Stimulated activated CD8-positive, alpha-beta memory T cell treated with anti-CD3 and anti-CD28 coated beads, Interleukin-15, amount 100 ng/mL, for 1 hour (primary cell): ENCODE measurements around the gene PTX4.

ENCODE experiments used
- DNase-seq: peaks from one replicate; pipeline ENCODE4 v3.0.0-alpha.2; 2020; ENCODE audit warnings: low read depth

Gene PTX4

DNA sequence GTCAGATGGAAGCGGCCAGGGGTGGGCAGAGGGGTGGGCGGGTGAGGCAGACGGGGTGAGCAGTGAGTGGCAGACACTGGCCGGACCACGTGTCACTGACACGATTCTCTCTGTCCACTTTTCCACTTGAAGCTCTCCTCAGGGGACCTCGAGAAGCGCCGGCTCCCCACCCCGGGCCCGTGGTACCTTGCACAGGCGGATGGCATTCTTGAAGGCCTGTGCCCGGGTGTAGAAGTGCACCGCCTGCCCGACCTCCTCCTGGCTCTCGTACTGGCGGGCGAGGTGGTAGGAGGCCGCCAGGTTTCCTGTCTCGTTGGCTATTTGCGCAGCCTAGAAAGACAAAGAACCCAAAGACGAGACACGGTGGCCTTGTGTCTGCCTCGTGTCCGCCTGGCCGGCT is 35.6 kb upstream of the PTX4 start:
- DNase-seq, result no peak

DNA sequence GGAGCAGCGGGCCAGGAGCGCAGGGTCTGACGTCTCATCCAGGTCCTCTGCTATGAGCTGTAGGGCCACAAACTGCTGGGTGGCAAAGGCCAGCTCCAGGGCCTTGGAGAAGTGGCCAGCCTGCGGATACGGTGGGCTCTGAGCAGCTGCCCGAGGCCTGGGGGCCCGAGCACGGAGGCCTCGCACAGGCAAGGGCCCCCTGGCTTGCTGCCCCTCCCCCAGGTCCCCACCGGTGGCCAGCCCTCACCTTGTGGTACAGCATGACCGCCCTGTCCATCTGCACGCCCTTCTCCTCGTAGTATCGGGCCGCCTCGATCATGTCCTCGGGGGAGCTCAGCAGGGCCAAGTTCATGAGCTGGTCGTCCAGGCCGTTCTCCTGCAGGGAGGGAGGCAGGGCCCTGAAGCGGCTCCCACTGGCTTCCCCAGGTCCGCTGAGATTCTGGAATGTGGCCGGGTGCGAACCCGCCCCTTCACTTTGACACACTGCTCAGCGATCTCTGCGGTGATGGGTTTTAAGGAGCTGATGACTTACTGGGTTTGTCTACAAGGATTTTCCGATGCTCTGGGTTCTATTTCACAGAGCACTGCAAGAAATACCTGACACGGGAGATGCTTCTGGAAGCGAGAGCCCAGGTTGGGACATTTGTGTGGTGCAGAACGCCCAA is 35.0 kb upstream of the PTX4 start:
- DNase-seq, result no peak

DNA sequence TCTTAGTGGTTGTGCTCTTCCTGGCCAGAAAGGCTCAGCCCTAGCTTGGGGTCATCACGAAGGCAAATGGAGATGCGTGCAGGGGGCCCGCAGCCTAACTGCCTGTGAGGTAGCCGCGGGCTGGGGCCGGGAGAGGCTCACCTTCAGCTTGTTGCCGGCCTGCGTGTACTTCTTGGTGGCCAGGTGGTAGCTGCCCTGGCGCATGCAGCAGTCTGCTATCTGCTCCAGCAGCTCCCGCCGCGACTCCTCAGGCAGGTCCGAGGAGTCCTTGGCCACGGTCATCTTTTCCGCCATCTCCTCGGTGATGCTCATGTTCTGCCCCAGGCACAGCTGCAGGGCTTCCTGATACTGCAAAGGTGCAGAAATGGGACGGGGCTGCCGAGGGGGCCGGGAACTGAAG is 31.7 kb upstream of the PTX4 start:
- DNase-seq, result no peak

DNA sequence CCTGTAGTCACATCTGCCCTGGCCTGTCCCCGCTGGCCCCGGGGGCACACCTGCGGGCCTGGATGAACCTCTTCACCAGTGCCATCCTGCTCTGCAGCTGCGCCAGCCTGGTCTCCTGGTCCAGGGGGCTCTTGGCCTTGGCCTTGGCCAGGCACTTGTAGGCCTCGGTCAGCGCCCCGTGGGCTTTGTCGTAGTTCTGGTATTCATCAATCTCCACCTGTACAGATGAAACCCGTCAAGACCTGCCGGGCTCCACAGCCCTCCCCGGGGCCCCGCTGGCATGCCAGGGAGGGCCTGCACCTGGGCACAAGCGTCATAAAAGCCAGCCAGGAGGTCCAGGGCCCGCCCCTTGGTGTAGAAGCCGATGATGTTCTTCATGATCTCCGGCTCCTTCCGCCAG is 31.1 kb upstream of the PTX4 start:
- DNase-seq, result no peak

DNA sequence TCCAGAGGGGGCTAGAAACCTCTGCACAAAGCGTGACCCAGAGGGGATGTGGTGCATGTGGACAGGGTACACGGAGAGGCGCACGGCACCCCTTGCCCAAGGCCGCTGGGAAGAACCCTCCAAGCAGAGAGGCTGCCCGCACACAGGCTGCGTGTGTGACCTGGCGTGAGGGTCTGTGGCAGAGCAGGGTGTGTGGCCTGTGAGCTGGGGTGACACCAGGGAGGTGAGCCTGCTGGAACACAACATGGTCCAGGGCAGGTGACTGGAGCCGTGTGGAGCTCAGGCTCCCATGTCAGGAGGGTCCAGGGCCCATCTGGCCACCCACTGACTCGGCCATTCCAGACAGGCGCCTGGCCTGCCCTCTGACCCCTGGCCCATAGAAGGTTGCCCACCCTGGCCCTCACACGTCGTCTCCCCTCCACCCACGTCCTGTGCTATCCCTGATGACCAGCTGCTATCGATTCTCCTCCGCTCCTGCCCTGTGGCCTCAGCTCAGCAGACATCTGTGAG is 29.9 kb upstream of the PTX4 start:
- no peak for DNase-seq

DNA sequence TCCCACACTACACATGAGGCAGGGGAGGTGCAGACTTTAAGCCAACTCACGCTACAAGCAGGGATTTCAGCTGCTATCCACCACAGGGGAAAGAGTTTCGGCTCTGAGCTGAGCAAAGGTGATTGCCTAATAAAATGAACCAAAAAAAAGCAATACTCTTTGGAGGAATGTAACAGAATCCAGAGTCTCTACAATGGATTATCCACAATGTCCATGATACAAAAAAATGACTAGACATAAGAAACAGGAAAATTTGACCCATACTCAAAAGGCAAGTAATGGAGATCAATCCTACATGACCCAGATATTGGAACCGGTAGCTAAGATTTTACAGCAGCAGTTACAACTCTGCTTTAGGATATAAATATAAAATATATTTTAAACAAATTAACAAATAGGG is 25.8 kb upstream of the PTX4 start:
- DNase-seq, result no peak

DNA sequence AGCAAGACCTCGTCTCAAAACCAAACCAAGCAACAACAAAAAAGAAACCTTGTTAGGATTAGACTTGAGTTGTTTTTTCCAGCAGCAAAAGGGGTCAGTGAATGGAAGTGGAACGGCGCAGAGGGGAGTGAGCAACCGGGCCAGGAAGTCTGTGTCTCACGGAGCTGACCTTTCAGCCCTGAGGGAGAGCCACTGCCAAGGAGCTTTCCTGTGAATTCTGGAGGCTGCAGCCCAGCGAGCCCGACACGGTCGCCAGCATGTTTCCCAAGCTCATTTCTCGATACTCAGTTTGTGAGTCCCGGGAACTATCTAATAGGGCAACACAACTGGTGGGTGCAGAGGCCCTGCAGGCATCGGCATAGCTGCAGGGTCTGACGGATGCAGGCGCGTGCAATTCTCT is 24.0 kb upstream of the PTX4 start:
- DNase-seq, result no peak

DNA sequence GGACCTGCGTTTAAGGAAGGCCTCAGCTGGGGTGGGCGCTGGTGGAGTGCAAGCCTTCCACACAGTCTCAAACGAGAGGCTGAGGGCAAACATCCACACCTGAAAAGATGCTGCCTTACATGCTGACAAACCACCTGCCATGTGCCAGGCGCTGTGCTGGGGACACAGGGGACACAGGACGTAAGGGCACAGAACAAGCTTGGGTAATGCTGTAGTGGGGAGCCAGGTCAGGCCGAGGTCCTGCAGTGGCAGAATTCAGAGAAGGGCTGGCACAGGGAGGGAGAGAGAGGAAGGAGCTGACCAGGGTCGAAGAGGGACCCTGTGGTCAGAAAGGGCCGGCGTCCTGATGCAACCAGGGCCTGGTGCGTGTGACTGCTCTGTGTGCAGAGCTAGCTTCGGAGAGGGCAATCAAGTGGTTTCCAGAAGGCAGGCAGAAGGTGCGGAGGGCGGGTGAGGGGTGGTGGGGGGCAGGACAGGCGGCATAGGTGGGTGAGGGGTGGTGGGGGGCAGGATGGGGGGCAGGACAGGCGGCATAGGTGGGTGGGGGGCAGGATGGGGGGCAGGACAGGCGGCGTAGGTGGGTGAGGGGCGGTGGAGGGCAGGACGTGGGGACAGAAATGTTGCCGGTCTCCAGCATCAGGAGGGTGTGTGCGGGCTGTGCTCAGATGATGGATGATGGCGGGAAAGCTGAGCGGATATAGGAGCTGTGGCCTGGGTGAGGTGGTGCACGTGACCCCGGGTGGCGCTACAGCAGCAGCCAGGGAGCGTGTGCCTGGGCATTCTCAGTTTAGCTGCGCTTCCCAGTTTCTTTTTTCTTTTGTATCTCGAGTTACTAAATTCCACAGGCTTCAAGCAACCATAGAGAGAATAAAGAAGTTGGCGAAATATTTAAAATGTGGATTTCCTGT is 23.2 kb upstream of the PTX4 start:
- no peak for DNase-seq

DNA sequence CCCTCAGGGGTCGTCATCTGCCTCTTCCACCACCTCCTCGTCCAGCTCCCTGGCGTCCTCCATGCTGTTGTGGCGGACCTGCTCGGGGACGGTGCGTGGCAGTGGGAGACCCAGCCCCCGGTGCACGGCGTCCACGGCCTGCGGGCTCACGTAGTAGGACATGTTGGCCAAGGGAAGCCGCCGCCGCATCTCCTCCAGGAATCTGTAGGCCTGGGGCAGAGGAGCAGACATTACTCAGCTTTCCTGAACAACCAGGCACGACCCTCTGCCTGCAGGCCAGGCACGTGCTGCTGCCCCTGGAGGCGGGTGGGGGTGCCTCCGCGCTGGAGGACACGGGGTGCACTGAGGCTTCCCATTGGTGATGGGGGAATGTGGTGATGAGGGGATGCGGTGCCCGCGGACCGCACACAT is 22.2 kb upstream of the PTX4 start:
- no peak for DNase-seq

DNA sequence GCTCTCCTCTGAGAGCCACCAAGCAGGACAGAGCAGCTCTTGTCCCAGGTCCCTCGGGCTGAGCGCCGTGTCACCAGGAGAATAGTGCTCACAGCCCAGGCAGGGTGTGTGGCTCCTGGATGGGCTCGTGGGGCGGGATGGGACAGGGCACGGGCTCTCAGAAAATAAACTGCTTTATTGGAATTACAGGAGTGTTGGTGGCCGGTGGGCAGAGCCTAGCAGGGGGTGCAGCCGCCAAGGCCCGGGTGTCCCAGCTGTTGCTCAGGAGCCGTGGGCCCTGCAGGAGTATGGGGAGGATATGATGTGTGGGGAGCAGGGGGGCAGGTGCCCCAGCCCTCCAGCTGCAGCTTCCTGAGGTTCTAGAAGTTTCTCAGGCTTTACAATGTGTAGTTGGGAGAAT is 21.5 kb upstream of the PTX4 start:
- no peak for DNase-seq

DNA sequence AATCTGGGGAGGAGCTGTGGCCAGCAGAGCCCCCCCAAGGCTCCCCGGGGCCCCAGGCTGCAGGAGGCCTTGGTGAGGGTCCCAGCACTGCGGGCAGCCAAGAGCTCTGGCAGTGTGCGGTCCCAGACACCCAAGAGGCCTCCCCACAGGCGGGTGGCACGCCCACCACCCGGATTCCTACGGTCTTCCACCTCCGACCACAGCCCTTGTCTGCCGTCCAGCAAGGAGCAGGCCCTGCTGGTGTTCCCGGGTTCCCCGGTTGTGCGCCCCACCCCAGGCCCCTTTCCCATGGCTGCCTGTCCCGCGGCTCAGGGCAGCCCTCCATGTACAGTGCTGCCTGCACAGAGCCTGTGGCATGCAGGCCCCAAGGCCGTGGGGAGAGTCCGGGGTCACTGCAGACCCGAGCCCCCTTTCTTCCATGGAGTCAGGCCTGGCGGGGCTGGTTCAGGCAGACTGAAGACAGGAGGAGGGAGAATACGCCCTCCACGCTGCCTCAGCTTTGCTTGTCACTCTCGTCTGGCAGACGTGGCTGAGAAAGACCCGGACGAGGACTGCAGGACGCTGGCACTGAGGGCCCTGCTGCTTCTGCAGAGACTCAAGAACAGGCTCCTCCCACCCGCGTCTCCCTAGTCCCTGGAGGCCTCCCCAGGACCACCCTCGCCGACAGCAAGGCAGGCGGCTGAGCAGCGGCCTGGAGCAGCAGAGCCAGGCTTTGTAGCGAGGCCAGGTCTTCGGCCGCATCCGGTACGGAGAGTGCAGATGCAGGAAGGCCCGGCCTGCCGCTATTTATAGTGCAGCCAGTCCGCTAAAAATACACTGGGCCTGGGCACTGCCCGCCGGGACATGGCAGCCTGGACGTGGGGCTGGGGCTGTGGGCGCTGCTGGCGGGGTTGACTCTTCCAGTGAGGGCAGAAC is 20.8 kb upstream of the PTX4 start:
- no peak for DNase-seq

DNA sequence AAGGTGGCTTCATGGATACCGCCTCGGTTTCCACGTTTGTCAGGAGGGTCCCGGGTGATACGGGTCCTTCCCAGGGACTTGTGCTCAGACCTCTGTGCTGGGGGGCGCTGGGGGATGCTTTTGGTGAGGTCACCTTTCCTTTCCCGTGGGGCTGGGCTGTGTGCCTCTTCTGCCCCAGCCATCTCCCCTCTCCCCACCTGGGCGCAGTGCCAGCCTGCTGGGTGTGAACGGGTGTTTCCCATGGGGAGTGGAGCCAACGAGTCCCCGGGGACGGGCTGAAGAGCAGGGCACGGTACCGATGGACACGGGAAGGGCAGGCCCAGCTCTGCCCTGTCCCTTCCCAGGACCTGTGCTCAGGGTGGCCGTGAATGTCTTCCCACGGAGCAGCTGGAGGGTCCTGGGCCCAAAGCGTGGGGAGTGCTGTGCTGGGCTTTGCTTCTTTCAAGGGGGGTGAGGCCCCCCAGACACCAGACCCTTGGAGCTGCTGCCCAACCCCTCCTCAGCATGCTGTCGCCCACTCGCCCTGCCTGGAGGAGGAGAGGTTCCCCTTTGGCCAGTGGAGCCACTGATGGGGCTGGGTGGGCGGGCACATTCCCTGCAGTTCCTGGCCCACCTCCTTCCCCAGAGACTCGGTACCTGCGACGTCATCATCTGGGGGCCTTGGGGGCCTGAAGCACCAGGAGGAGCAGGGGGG is 19.9 kb upstream of the PTX4 start:
- DNase-seq, result no peak

DNA sequence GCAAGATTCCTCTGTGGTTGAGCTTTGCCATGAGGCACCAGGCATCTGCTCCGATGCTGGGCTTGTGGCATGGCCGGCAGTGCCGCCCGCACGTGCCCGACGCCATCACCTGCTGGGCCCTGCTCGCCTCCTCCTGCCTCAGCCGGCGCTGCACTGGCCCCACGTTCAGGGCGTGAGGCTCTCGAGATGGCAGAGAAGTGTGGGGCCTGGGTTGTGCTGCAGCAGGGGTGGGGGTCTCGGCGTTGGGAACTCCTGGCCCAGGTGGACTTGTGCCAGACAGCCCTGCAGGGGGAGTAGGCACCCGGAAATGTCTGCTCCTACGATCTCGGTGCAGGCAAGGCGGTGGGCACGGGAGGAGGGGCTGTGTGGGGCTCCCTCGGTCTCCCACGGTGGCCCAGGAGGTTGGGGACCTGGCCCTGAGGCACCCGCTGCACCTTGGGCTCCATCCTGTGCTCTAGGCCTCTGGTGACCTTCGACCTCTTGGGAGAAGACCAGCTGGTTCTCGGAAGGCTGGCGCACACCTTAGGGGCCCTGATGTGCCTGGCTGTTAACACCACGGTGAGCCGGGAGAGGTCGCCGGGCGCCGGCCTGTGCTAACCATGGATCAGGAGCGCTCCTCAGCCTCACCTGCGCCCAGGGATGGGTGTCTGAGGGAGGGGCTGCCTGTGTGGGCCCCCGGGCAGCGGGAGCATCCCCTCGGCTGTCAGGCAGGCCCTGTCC is 17.9 kb upstream of the PTX4 start:
- no peak for DNase-seq

DNA sequence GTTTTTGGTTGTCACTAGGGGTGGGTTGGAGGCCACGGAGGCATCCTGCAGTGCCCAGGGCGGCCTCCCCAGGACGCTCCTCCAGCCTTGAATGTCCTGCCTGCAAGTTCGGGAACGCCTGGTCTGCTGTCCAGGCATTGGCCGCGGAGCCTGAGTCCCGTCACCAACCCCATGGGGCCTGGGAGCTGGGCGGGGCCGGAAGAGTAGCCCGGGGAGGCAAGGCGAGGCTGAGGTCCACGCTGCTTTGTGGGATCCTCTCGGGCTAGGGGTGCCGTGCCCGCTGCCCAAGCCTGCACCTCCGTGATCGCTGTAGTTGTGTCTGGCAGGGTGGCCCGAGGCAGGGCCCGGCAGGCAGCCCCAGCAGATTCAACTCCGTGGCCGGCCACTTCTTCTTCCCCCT is 17.2 kb upstream of the PTX4 start:
- DNase-seq, result no peak

DNA sequence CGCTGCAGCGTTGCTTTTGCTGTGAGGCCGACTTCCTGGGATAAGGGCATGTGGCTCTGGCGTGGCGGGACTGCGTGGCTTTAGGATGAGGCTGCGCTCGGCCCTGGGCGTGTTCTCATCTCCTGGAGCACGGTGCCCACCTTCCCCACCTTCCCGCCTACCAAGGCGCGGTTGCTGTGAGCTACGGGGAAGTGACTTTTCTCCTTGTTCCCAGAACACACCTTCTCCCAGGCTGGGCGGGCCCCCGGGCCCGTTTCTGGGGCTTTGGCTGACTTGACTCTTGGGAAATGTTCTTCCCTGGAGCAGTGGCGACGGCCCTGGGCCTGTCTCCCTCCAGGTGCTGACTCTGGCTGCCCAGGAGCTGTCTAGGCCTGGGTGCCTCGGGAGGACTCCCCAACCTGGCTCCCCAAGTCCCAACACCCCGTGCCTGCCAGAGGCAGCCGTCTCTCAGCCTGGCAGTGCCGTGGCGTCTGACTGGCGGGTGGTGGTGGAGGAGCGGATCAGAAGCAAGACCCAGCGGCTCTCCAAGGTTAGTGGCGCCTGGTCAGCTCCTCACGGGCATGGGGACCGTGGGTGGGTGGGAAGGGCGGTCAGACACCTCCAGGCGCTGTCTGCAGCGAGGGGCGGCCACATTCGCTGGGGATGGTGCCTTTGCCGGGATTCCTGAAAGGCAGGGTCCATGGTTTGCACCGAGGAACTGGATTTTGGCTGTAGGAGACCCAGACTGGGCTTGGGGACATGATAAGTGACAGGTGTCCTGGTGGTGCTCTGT is 16.5 kb upstream of the PTX4 start:
- DNase-seq, result no peak

DNA sequence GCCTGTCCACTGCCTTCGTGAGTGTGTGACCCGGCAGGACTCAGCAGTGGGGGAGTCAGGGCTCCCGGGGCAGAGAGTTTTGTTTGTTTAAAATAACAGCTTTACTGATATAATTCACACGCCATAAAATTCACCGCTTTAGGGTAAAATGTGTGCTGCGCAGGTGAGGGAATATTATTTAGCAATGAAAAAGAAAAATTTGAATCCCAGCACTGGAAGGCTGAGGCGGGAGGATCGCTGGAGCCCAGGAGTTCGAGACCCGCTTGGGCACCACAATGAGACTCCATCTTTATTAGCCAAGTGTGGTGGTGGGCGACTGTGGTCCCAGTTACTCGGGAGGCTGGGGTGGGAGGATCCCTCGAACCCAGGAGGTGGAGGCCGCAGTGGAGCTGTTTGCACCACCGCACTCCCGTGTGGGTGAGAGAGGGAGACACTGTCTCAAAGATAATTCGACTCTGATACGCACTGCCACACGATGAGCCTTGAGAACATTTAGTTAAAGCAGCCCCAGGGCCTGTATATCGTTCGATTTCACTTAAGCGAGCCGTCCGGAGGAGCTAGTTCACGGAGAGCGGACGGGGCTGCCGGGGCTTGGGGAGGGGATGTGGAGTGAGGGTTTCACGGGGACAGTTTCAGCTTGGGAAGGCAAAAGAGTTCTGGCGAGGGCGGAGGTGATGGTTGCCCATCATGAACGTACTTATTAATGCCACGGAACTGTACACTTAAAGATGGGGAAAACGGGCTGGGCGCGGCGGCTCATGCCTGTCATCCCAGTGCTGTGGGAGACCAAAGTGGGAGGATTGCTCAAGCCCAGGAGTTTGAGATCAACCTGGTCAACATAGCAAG is 14.6 kb upstream of the PTX4 start:
- DNase-seq, result no peak

DNA sequence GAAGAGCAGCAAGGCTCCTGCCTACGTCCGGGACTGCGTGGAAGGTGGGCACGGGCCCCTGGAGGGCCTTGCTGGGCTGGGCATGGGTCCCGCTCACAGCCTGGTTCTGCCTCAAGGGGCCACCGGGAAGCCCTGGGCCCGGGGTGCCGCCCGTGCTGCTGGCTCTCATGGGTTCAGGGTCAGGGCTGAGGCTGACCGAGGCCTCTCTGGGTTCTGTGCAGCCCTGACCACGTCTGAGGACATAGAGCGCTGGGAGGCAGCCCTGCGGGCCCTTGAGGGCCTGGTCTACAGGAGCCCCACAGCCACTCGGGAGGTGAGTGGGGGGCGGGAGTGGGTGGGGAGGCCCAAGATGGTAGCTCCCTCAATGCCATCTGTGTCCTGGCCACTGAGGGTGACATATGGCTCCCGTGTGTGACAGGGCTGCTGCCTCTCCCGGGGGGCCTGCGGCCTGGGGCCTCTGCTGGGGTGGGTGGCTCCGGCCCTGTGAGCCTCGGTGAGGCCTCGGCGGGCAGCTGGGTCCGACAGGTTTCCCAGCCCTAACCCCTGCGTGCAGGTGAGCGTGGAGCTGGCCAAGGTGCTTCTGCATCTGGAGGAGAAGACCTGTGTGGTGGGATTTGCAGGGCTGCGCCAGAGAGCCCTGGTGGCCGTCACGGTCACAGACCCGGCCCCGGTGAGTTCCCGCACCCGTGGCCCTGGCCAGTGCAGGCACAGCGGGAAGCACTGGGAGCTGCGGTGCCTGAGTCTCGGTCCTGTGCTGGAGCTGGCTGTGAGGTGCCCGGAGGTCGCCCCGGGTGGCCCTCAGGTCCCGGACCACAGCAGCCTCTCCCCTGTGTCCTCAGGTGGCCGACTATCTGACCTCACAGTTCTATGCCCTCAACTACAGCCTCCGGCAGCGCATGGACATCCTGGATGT is 13.6 kb upstream of the PTX4 start:
- DNase-seq, result no peak

DNA sequence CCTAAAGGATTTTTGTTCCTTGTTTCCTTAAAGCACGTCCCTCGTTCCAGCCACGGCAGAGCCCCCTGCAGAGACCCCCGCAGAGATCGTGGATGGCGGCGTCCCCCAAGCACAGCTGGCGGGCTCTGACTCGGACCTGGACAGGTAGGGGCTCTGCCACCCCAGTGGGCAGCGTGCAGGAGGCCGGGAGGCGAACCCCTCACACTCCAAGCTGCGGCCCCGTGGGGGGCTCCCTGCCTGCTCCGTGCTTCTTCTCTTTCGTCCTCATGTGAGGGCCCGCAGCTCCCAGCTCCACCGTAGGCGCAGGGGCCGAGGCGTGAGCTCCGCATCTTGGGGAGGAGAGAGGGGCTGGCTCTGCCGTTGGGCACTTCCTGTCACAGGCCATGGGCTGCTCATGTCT is 12.9 kb upstream of the PTX4 start:
- DNase-seq, result no peak
